ENCODE data around the gene CCDC88B.
"Not testable (repeated sequence)": the region's sequence is repeated elsewhere in the genome, so short reads cannot be mapped to it uniquely, and the experiment has no call there.

CCDC88B gene

GRCh38 chr11:64323373-64323772, 16.6 kb upstream of the CCDC88B start:
- DNase-seq (ENCODE audit: low spot score), result no peak

- not testable (repeated sequence) for DNase-seq (ENCODE audit: low spot score)
These were observed 16.0 kb upstream of the CCDC88B start for GRCh38 chr11:64323984-64324383.

GRCh38 chr11:64324692-64325469, 15.1 kb upstream of the CCDC88B start:
- no peak for DNase-seq (ENCODE audit: low spot score)

- DNase-seq (ENCODE audit: low spot score), result no peak
These were observed 12.6 kb upstream of the CCDC88B start for GRCh38 chr11:64327375-64327774.

GRCh38 chr11:64327993-64328392, 12.0 kb upstream of the CCDC88B start:
- DNase-seq (ENCODE audit: low spot score), result no peak

GRCh38 chr11:64330888-64331287, 9.1 kb upstream of the CCDC88B start:
- no peak for DNase-seq (ENCODE audit: low spot score)

GRCh38 chr11:64331569-64332371, 8.2 kb upstream of the CCDC88B start:
- DNase-seq (ENCODE audit: low spot score), result no peak

- DNase-seq (ENCODE audit: low spot score), result no peak
These were observed 6.4 kb upstream of the CCDC88B start for GRCh38 chr11:64333556-64333955.

- DNase-seq (ENCODE audit: low spot score), result no peak
These were observed 5.0 kb upstream of the CCDC88B start for GRCh38 chr11:64334764-64335735.

- DNase-seq (ENCODE audit: low spot score), result no peak
These were observed 2.3 kb upstream of the CCDC88B start for GRCh38 chr11:64337538-64338249.

GRCh38 chr11:64338716-64339115, 1.3 kb upstream of the CCDC88B start:
- no peak for DNase-seq (ENCODE audit: low spot score)

GRCh38 chr11:64339286-64339685, 718 bp upstream of the CCDC88B start:
- no peak for DNase-seq (ENCODE audit: low spot score)

- no peak for DNase-seq (ENCODE audit: low spot score)
These were observed 799 bp downstream of the CCDC88B start for GRCh38 chr11:64340671-64341335.

GRCh38 chr11:64341429-64341828, 1.4 kb downstream of the CCDC88B start:
- DNase-seq (ENCODE audit: low spot score), result no peak

- DNase-seq (ENCODE audit: low spot score), result peak; percentile 58
These were observed 2.1 kb downstream of the CCDC88B start for GRCh38 chr11:64341851-64342791.

GRCh38 chr11:64342869-64343745, 3.1 kb downstream of the CCDC88B start:
- DNase-seq (ENCODE audit: low spot score), result no peak

- DNase-seq (ENCODE audit: low spot score), result no peak
These were observed 4.0 kb downstream of the CCDC88B start for GRCh38 chr11:64343767-64344559.

- DNase-seq (ENCODE audit: low spot score), result no peak
These were observed 4.8 kb downstream of the CCDC88B start for GRCh38 chr11:64344787-64345186.
